HepG2 (cell line): Measurements from ENCODE around the gene ZNF581.

Experiments
- ELK4 ChIP-seq: sonication (generic); formaldehyde crosslinking; IDR thresholded peaks from 2 replicates; pipeline ENCODE4 v1.9.0; 2021; ENCODE audit warnings: missing genetic modification reagents, borderline replicate concordance
- GABPA ChIP-seq, 2 experiments: IDR thresholded peaks; 2 replicates each; pipeline ENCODE4 v1.6.1; 2011 to 2016; ENCODE audit warnings: low read depth in 2 of 2, low read length in 1 of 2, missing biosample characterization in 1 of 2, missing genetic modification characterization in 1 of 2
- HOXA7 ChIP-seq: sonication (generic); formaldehyde crosslinking; IDR thresholded peaks from 2 replicates; pipeline ENCODE4 v1.8.1; 2022; ENCODE audit warnings: mild to moderate bottlenecking, missing genetic modification reagents, moderate library complexity
- RXRA ChIP-seq: sonication (generic); formaldehyde crosslinking; IDR thresholded peaks from 2 replicates; pipeline ENCODE4 v1.5.1; 2020; ENCODE audit warnings: missing genetic modification reagents
- SRF ChIP-seq: IDR thresholded peaks from 2 replicates; pipeline ENCODE4 v1.6.1; 2011; ENCODE audit warnings: mild to moderate bottlenecking, low read depth, low read length, moderate library complexity
- ZNF12 ChIP-seq: sonication (generic); formaldehyde crosslinking; IDR thresholded peaks from 2 replicates; pipeline ENCODE4 v1.5.0; 2020; ENCODE audit warnings: missing genetic modification reagents
- ZNF790 ChIP-seq: sonication (generic); formaldehyde crosslinking; IDR thresholded peaks from 2 replicates; pipeline ENCODE4 v1.8.0; 2022; ENCODE audit warnings: missing genetic modification reagents, mild to moderate bottlenecking, borderline replicate concordance

- TF ChIP-seq ZNF790 (no peak), ZNF12 (CRISPR knock-in tag) (no peak), ELK4 (CRISPR knock-in tag) (no peak), SRF (no peak), RXRA (no peak), GABPA (IDR thresholded peaks at IDR 0.05; ENCODE audit: low read depth, low read length) (no peak), GABPA (CRISPR knock-in tag; IDR thresholded peaks at IDR 0.05; ENCODE audit: low read depth) (no peak), HOXA7 (CRISPR knock-in tag) (no peak)
Measured at GRCh38 chr19:55650602-55651230, 7.3 kb downstream of the ZNF581 start.
